GM04503 (cell line): ENCODE results near the gene PDE3A.

ENCODE experiments used
- DNase-seq: peaks from one replicate; pipeline ENCODE4 v3.0.0-alpha.2; 2012; ENCODE audit warnings: low read depth

PDE3A gene

GRCh38 chr12:20458011-20458410, 89.7 kb downstream of the PDE3A start:
- DNase-seq: no peak

DNA sequence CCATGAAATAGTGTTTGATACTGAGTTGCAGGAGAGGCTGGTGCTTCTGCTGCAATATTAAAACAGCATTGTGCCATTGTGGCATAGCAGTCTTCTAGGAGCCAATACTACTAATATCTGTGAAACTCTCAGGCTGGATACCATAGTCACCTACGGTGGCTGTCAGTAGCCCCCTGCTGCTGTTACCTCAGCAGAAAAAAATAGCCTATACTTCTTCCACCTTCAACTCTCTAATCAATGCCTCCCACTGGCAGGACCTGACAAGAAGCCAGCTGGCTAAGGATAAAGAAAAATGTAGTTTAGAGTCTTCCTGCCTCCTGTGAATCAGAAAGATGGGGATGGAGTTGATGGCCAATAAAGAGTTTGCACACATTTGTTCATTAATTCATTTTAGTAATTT, 91.6 kb downstream of the PDE3A start:
- no peak for DNase-seq

DNA sequence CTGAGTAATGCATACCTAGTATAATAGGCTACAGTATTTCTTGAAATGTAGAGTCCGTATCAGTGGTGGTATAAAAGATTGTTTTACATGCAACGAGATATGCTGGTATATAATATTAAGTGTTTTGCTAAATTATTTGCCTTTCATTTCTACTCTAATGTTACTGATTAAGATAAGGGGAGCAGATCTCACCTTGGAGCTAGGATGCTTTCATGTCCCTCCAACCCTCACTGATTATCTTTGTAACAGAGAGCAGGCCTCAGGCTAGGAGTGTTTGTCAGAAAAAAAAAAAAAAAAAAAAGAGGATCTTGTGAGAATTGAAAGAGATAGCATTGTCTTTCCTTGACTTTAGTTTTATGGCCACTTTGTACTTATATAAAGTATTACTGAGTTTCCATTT, 92.6 kb downstream of the PDE3A start:
- DNase-seq: no peak

DNA sequence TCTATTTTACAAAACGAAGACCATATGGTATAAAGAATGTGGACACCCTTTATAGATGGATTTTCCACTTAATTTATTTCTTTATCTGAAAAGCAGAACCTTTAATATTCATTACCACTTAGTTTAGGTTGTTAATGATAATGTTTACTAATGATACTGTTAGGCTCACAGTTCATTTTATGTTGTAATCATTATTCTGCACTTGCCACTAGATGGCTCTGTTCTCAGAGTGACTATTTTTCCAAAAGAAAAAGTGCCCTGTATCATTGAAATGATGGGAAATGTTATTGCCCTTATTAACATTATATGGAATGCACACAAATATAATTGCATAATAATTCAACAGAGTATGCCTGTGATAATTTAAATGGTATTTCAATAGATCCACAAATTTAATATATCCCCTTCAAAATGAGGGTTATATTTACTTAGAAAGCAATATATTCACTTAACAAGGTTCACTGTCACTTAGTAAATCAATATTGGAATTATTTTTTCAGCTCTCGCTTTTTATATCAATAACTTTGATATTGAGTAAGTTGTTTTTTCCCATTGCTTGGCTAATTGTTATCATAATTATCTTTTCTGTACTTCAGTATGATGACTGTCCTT, 95.7 kb downstream of the PDE3A start:
- DNase-seq: no peak

- DNase-seq: no peak
These were observed 101.0 kb downstream of the PDE3A start for GRCh38 chr12:20469300-20469699.

- no peak for DNase-seq
These were observed 101.4 kb downstream of the PDE3A start for GRCh38 chr12:20469756-20470155.

DNA sequence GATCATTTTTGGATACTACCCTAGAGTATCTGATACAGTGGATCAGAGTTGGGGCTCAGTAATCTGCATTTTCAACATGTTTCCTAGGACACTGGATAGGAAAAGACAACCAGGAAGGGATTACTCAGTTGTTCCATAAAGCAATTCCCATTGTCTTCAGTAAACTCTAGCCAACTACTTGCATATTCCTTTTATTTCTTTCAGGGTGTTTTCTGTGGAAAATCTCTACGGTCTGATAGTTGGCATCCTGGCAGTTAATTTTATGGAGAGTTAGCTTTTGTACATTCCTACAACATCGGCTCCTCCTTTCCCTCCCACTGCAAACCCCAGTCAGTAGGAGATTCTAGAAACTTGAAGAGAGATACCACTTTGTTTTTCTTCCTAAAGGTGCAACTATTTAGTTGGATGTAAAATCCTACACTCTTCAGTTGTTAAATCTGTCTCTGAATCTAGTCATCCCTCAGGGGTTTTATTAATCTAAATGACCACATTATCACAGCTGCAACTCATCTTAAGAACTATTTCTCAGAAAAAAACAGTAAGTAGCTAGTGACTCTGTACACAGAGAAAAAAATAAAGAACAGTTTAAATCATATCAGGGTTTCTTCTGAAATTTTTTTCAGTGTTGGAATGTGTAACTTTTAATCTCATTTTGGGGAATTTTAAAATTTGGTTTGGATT, 103.9 kb downstream of the PDE3A start:
- DNase-seq: no peak

GRCh38 chr12:20473133-20473532, 104.8 kb downstream of the PDE3A start:
- DNase-seq: no peak

DNA sequence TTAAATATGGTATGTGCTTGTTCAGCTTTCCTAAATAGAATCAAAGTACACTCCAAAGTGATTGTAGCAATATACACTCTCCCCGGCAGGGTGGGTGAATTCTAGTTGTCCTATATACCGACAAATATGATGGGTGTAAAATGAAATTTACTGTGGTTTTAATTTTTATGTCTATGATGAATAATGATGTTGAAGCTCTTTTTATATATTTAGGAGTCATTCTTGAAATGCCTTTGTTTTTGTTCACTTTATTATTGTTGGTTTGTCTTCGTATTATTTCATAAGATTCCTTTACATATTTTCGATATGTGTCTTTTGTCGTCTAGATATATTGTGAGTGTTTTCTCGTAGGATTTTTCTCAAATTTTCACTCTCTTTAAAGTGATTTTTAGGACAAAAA, 105.7 kb downstream of the PDE3A start:
- no peak for DNase-seq

DNA sequence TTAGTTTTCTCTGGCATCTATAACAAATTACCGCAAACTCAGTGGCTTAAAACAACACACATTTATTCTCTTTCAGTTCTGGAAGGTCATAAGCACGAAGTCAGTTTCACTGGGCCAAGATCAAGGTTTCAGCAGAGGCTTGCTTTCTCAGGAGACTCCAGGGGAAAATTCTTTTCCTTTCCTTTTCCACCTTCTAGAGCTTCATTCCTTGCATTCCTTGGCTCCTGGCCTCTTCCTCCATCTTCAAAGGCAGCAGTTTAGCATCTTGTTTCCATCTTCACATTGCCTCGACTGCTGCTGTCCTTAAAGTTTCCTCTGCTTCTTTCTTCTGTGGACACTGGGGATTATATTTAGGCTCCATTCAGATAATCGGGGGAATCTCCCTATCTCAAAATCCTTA, 106.1 kb downstream of the PDE3A start:
- no peak for DNase-seq

GRCh38 chr12:20475542-20475941, 107.2 kb downstream of the PDE3A start:
- no peak for DNase-seq

- no peak for DNase-seq
These were observed 108.2 kb downstream of the PDE3A start for GRCh38 chr12:20476551-20476950.

DNA sequence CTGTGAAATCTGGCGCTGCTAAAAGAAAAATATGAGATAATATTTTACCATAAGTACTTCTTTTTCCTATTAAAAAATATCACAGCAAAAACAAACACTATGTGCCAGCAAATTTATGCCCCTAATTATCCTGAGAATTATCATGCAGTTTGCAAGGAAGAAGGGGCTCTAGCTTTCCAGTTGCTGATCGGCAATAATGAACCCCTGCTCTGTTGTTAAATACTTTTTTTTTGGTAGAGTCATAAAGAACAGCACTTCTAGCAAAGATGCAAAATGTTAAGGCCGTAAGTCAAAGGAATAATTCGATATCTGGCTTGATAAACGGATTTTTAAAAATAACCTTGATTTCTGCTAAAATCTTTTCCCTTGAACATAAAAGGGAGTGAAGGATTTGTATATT, 108.9 kb downstream of the PDE3A start:
- DNase-seq: no peak

GRCh38 chr12:20477672-20478071, 109.3 kb downstream of the PDE3A start:
- no peak for DNase-seq

- DNase-seq: no peak
These were observed 114.2 kb downstream of the PDE3A start for GRCh38 chr12:20482491-20483054.

DNA sequence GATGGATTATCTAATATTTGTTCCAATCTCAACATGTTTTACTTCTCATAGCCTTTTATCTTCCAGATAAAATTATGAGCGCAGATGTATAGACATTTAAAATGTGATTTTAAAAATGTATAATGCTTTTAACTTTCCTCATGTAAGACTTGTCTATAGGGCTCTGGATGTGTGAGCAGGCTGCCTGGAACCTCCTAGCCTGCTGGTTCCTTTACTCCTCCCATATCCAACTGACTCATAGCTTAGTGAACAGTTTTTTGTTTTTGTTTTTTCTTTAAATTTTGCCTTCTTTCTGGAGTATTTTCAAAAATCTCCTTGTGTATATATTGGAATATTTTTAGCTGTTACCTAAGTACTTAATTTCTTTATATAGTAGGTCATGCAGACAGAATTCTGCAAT, 115.4 kb downstream of the PDE3A start:
- no peak for DNase-seq

DNA sequence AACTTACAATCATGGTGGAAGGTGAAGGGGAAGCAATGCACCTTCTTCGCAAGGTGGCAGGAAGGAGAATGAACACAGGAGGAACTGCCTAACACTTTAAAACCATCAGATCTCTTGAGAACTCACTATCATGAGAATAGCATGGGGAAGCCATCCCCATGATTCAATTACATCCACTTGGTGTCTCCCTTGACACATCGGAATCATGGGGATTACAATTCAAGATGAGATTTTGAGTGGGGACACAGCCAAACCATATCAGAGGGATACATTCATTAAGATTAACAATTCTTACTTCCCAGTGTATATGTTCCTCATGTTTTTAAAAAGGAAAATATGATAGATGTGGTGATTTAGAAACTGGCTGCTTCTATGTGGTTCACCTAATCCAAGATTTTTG, 117.9 kb downstream of the PDE3A start:
- no peak for DNase-seq

GRCh38 chr12:20487519-20487918, 119.2 kb downstream of the PDE3A start:
- DNase-seq: no peak

- DNase-seq: no peak
These were observed 121.3 kb downstream of the PDE3A start for GRCh38 chr12:20489645-20490044.

GRCh38 chr12:20490213-20490612, 121.9 kb downstream of the PDE3A start:
- DNase-seq: no peak

GRCh38 chr12:20491290-20491689, 123.0 kb downstream of the PDE3A start:
- no peak for DNase-seq

GRCh38 chr12:20492251-20492760, 124.0 kb downstream of the PDE3A start:
- DNase-seq: no peak

- no peak for DNase-seq
These were observed 125.6 kb downstream of the PDE3A start for GRCh38 chr12:20493934-20494333.

- DNase-seq: no peak
These were observed 126.5 kb downstream of the PDE3A start for GRCh38 chr12:20494851-20495250.
